Hepatic stellate cell (primary cell): ENCODE results near the gene RELL2.

ENCODE experiments used
- DNase-seq: peaks from one replicate; pipeline ENCODE4 v3.0.0; 2011; ENCODE audit warnings: low spot score

RELL2 gene

GRCh38 chr5:141618804-141619554, 17.8 kb upstream of the RELL2 start, which contains the start of gene DIAPH1:
DIAPH1 (minus strand) TSS chr5:141619000; CDS start chr5:141618914, 86 bp downstream.
- peak; percentile 88 for DNase-seq

- no peak for DNase-seq
These were observed 13.6 kb upstream of the RELL2 start for GRCh38 chr5:141623186-141623585.

- DNase-seq: no peak
These were observed 13.2 kb upstream of the RELL2 start for GRCh38 chr5:141623611-141624010.

DNA sequence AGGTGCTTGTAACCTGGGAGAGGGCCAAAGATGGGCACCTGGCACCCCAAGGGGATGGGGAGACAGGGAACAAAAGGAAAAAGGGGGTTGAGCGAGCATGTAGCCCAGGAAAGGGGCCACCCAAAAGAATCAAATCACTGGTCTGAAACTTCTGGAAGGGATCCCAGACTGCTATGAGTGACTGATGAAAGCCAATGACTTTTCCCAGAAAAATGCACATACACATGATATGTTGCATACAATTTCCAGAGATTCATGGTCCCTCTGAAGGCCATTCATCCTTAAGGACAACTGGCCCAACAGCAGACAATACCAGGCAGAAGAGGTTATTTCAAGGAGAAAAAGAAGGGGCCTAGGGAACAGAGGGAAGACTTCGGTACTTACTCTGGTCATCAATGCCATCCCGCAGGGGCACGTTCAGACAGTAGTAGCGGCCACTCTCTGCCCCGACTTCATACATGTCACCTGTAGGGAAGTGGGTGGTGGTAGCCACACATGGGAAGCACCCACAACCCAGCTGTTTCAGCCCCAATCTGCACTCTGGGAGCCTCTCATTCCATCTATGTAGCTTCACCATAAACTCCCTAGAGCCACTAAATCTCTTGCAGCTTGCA, 8.5 kb upstream of the RELL2 start:
- DNase-seq: no peak

GRCh38 chr5:141630570-141631140, 6.1 kb upstream of the RELL2 start:
- DNase-seq: no peak

GRCh38 chr5:141632650-141633049, 4.1 kb upstream of the RELL2 start:
- no peak for DNase-seq

DNA sequence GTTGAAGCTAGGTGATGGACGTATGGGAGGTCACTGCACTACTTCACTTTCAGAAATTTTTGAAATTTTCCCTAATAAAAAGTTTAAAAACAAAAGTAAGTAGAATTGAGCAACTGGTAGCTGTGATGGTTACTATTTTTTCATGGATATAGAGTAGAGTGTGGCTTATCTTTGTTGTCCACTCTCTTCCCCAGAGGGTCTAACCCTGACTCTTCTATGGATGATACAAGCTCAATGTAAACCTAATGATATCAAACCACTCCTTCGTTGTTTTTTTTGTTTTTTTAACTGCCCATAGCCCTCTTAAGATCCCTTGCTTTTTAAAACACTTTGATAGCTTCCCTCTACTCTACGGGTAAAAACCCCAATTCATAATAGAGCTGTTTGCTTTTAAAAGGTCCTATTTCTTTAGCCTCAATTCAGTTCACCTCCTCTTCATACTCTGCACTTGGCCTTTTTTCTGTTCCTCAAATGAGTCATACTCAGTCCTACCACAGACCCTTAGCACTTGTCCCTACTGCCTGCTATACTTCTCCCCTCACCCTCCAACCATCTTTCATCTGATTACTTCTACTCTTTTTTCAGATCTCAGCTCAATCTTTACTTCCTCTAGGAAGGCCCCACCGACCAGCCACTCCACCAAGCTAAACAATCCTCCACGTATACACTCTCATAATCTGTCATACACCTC, 2.8 kb upstream of the RELL2 start:
- DNase-seq: no peak

DNA sequence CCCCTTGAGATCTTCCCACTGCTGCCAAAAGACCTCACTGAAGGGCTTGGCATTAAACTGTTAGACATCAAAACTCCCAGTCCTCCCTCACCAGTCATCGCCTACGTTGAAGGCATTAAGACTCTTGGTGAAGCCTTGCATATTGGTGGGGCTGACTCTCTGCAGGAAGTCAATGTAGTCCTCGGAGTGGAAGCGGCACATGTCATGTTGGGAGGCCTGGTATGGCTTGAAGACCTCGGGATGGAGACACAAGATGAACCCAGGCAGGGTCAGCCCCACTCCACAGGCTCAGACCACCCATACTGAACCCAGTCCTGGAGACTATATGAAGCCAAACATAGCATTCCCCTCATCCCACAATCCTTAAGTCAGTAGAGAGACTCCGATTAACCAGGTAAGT, 2.1 kb upstream of the RELL2 start:
- no peak for DNase-seq

DNA sequence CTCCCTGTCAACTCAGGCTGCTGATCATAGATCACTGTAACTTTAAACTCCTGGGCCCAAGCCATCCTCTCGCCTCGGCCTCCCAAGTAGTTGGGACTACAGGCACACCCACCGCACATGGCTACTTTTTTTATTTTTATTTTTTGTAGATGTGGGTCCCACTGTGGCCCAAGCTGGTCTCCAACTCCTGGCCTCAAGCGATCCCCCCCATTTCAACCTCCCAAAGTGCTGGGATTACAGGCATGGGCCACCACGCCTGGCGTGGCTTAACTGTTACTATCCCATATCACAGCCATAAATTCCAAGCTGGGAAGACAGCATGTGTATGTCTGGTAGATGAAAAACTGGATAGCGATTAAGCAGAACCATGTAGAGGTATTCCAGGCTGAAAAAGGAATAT, 1.2 kb upstream of the RELL2 start:
- no peak for DNase-seq

GRCh38 chr5:141636106-141636412, 738 bp upstream of the RELL2 start:
- DNase-seq: no peak

DNA sequence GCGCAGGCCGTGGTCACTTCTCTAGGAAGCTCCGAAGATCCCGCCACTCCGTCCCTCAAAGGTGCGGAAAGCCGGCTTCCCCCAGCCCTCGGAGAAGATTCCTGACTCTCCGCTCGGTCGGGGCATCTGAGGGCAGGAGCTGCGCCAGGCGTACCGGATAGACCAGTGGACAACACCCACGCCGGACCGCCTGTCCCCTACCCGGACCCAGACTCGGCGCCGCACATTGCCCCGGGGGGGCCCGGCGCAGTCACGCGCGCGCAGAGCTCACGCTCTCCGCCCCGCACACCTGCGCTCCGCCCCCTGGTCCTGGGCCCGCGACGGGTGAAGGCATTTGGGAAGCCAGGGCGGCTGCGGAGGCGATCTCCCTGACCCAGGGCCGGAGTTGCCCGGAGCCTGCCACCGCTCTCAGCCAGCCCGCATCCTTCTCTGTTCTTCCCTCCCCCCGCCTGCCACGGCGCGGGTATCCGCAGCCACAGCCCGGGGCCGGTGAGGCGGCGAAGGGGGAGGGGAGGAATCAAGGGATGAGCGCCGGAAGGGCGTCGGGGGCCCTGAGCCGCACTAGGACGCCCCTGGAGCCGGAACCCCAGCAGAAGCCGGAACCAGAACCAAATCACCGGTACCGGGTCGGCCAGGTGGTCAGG, 448 bp downstream of the RELL2 start:
- peak; percentile 37 for DNase-seq

GRCh38 chr5:141637767-141638419, 1.1 kb downstream of the RELL2 start:
- DNase-seq: peak; percentile 69

DNA sequence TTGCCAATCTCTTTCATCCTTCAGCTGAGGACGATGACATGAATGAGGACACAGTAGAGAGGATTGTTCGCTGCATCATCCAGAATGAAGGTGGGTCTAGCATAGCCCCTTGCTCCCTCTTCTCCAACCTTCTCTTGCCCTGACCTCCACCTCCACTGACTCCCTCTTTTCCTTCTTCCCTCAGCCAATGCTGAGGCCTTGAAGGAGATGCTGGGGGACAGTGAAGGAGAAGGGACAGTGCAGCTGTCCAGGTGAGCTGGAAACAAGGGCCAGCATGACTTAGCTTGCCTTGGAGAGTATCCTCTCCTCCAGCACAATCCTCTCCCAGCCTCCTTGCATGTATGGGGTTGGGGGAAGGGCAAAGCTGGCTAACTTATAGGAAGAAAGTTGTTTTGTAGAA, 2.0 kb downstream of the RELL2 start:
- DNase-seq: no peak

- no peak for DNase-seq
These were observed 2.7 kb downstream of the RELL2 start for GRCh38 chr5:141639357-141640050.

GRCh38 chr5:141640051-141640415, 3.2 kb downstream of the RELL2 start:
- no peak for DNase-seq

DNA sequence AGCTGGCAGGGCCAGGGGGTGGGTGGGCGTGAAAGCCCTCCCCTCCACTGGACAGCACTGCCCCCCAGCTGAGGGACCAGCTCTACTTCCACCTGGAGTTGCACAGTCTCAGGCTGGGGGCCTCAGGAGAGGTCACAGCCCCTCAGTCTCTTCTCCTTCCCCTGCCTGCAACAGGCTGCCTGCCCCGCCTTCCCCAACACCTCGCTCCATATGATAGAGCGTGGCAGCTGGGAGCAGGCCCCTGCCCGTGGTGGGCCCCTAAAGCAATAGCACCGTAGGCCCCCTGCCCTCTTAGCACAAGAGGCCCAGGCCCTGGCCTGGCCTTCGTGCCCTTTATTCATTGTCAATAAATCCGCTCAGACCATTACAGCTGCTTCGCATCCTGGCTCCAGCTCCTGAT, 3.9 kb downstream of the RELL2 start:
- DNase-seq: no peak

GRCh38 chr5:141641634-141642267, 5.0 kb downstream of the RELL2 start:
- peak; percentile 74 for DNase-seq

GRCh38 chr5:141646026-141646425, 9.2 kb downstream of the RELL2 start:
- DNase-seq: no peak

GRCh38 chr5:141647242-141647641, 10.4 kb downstream of the RELL2 start:
- no peak for DNase-seq

DNA sequence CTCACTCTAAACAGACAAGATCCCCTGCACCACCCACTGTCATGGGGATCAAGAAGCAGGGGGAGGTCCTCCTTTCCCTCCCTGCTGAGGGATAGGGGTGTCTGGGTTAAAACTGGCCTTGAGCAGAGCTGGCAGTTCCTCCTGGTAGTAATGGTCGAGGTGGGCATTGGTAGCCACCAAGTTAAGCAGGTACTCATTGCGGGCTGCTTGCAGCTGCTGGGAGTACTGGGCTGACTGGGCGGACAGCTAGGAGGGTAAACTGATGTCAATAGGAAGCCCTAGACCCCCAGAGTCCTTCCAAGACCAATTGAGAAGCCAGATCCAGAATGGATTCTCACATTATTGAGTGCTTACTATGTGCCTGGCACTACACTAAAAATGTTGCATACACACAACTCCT, 11.1 kb downstream of the RELL2 start:
- no peak for DNase-seq
